HepG2 (cell line): Measurements from ENCODE around the gene SLBP. TPM values are rescaled to one million over a fixed set of nuclear protein-coding genes. Genes with fewer than 3 reads are reported as not detected.
A peak's percentile ranks its signal among the peaks of the same experiment; 100 is the strongest.

ENCODE experiments used
- AHR ChIP-seq: IDR thresholded peaks from 2 replicates; pipeline ENCODE4 v1.6.1; 2018; ENCODE audit warnings: missing genetic modification reagents, missing compliant biosample characterization
- FOXA1 ChIP-seq, 2 experiments: fragments of 450-650 bp in 1 of 2; sonication (generic) in 1 of 2; formaldehyde crosslinking in 1 of 2; IDR thresholded peaks; 2 replicates each; pipeline versions ENCODE4 v1.4.0 to v1.6.1; 2016 to 2020; ENCODE audit warnings: missing genetic modification reagents in 1 of 2
- FOXO1 ChIP-seq: sonication (generic); formaldehyde crosslinking; IDR thresholded peaks from 2 replicates; pipeline ENCODE4 v1.4.0; 2020; ENCODE audit warnings: missing genetic modification reagents
- GATAD2A ChIP-seq: IDR thresholded peaks from 2 replicates; pipeline ENCODE4 v1.6.1; 2016
- MAZ ChIP-seq, 2 experiments: sonication (generic) in 1 of 2; formaldehyde crosslinking in 1 of 2; IDR thresholded peaks; 2 replicates each; pipeline versions ENCODE4 v1.5.0 to v1.6.1; 2012 to 2020; ENCODE audit warnings: low read depth in 2 of 2, mild to moderate bottlenecking in 2 of 2, borderline replicate concordance in 1 of 2, improper control_type of control experiment in 1 of 2, low read length in 1 of 2, missing genetic modification reagents in 1 of 2, moderate library complexity in 1 of 2
- NR2F6 ChIP-seq, 2 experiments: IDR thresholded peaks; 2 replicates each; pipeline ENCODE4 v1.6.1; 2016; ENCODE audit warnings: antibody characterized with exemption in 1 of 2, mild to moderate bottlenecking in 1 of 2
- POGZ ChIP-seq: sonication (generic); formaldehyde crosslinking; IDR thresholded peaks from 2 replicates; pipeline ENCODE4 v1.4.0; 2020; ENCODE audit warnings: mild to moderate bottlenecking, missing genetic modification reagents
- RXRA ChIP-seq: sonication (generic); formaldehyde crosslinking; IDR thresholded peaks from 2 replicates; pipeline ENCODE4 v1.5.1; 2020; ENCODE audit warnings: missing genetic modification reagents
- TBX2 ChIP-seq: sonication (generic); formaldehyde crosslinking; IDR thresholded peaks from 2 replicates; pipeline ENCODE4 v1.5.0; 2020; ENCODE audit warnings: missing genetic modification reagents, mild to moderate bottlenecking, borderline replicate concordance
- ZNF263 ChIP-seq: sonication (generic); formaldehyde crosslinking; IDR thresholded peaks from 2 replicates; pipeline ENCODE4 v1.4.0; 2020; ENCODE audit warnings: missing genetic modification reagents
- ZNF414 ChIP-seq: sonication (generic); formaldehyde crosslinking; IDR thresholded peaks from 2 replicates; pipeline ENCODE4 v1.5.0; 2020; ENCODE audit warnings: missing genetic modification reagents
- ZNF543 ChIP-seq: sonication (generic); formaldehyde crosslinking; IDR thresholded peaks from 2 replicates; pipeline ENCODE4 v1.4.0; 2020; ENCODE audit warnings: mild to moderate bottlenecking, missing genetic modification reagents
- ZSCAN22 ChIP-seq: sonication (generic); formaldehyde crosslinking; IDR thresholded peaks from 2 replicates; pipeline ENCODE4 v1.4.0; 2020; ENCODE audit warnings: mild to moderate bottlenecking, missing genetic modification reagents
- polyA plus RNA-seq, 8 experiments: library from polyadenylated mRNA; depleted of rRNA in 3 of 8; stranded (reverse) in 7 of 8; unstranded in 1 of 8; fragments of >200 nt; fragmentation: Illumina TruSeq in 4 of 8; extraction: Trizol in 4 of 8; gene quantifications; 2 replicates each; pipeline versions ENCODE4 v1.2.1 to v1.2.3, GENCODE V29; 2011 to 2016; ENCODE audit warnings: low read depth in 4 of 8, missing spikeins in 1 of 8, mixed read lengths in 1 of 8; ENCODE audit not compliant: insufficient read depth in 1 of 8
- total RNA-seq, 5 experiments: library from RNA; depleted of rRNA; stranded (reverse); fragments of >200 nt; fragmentation: Illumina TruSeq; extraction: Trizol; gene quantifications; 2 replicates each; pipeline ENCODE4 v1.2.3, GENCODE V29; 2016; ENCODE audit warnings: low read depth in 1 of 5
- TF ChIP-seq, protein P1 (sequence below): sonication (generic); formaldehyde crosslinking; IDR thresholded peaks from 2 replicates; pipeline ENCODE4 v1.9.0; 2022; ENCODE audit warnings: missing genetic modification reagents, mild to moderate bottlenecking, borderline replicate concordance
- TF ChIP-seq, protein P2 (sequence below): sonication (generic); formaldehyde crosslinking; IDR thresholded peaks from 2 replicates; pipeline ENCODE4 v1.4.0; 2020; ENCODE audit warnings: mild to moderate bottlenecking, missing genetic modification reagents
- TF ChIP-seq, protein P3 (sequence below): sonication (generic); formaldehyde crosslinking; IDR thresholded peaks from 2 replicates; pipeline ENCODE4 v1.5.1; 2020; ENCODE audit warnings: mild to moderate bottlenecking, missing genetic modification reagents, moderate library complexity

The SLBP gene
- total and polyA plus RNA-seq, 2 of the 13 experiments (the other 11 are each of a cell fraction or from before 2014, with no cell fraction given) = 43.9 to 104 TPM

GRCh38 chr4:1752284-1753041, 40.3 kb upstream of the SLBP start (continued):
- TF ChIP-seq MAZ (IDR thresholded peaks at IDR 0.05; ENCODE audit: borderline replicate concordance, low read depth, low read length) (peak; percentile 26; the same call in 1 of the 2 replicates), MAZ (CRISPR knock-in tag; IDR thresholded peaks at IDR 0.05; ENCODE audit: low read depth) (no peak; the same call in none of the 2 replicates), ZSCAN22 (CRISPR knock-in tag) (no peak), NR2F6 (IDR thresholded peaks at IDR 0.05) (peak; percentile 58), NR2F6 (CRISPR knock-in tag; IDR thresholded peaks at IDR 0.05) (peak; percentile 85), FOXO1 (CRISPR knock-in tag) (0 out of 2 replicates have a peak, but pooled peaks have one; percentile 39), AHR (CRISPR knock-in tag) (peak; percentile 48; the same call in 1 of the 2 replicates), ZNF263 (CRISPR knock-in tag) (peak; percentile 83), ZNF543 (no peak), TBX2 (CRISPR knock-in tag) (peak; percentile 10; the same call in 1 of the 2 replicates), FOXA1 (IDR thresholded peaks at IDR 0.05) (no peak), FOXA1 (CRISPR knock-in tag; IDR thresholded peaks at IDR 0.05) (peak; percentile 34; the same call in 1 of the 2 replicates), POGZ (no peak), RXRA (CRISPR knock-in tag) (peak; percentile 65), GATAD2A (CRISPR knock-in tag) (peak; percentile 49; the same call in 1 of the 2 replicates), ZNF414 (CRISPR knock-in tag) (no peak)
- TF ChIP-seq, protein P1, sequence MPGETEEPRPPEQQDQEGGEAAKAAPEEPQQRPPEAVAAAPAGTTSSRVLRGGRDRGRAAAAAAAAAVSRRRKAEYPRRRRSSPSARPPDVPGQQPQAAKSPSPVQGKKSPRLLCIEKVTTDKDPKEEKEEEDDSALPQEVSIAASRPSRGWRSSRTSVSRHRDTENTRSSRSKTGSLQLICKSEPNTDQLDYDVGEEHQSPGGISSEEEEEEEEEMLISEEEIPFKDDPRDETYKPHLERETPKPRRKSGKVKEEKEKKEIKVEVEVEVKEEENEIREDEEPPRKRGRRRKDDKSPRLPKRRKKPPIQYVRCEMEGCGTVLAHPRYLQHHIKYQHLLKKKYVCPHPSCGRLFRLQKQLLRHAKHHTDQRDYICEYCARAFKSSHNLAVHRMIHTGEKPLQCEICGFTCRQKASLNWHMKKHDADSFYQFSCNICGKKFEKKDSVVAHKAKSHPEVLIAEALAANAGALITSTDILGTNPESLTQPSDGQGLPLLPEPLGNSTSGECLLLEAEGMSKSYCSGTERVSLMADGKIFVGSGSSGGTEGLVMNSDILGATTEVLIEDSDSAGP = peak; percentile 41
- TF ChIP-seq, protein P2, sequence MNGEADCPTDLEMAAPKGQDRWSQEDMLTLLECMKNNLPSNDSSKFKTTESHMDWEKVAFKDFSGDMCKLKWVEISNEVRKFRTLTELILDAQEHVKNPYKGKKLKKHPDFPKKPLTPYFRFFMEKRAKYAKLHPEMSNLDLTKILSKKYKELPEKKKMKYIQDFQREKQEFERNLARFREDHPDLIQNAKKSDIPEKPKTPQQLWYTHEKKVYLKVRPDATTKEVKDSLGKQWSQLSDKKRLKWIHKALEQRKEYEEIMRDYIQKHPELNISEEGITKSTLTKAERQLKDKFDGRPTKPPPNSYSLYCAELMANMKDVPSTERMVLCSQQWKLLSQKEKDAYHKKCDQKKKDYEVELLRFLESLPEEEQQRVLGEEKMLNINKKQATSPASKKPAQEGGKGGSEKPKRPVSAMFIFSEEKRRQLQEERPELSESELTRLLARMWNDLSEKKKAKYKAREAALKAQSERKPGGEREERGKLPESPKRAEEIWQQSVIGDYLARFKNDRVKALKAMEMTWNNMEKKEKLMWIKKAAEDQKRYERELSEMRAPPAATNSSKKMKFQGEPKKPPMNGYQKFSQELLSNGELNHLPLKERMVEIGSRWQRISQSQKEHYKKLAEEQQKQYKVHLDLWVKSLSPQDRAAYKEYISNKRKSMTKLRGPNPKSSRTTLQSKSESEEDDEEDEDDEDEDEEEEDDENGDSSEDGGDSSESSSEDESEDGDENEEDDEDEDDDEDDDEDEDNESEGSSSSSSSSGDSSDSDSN (CRISPR knock-in tag) = peak; percentile 46; the same call in 1 of the 2 replicates
- TF ChIP-seq, protein P3, sequence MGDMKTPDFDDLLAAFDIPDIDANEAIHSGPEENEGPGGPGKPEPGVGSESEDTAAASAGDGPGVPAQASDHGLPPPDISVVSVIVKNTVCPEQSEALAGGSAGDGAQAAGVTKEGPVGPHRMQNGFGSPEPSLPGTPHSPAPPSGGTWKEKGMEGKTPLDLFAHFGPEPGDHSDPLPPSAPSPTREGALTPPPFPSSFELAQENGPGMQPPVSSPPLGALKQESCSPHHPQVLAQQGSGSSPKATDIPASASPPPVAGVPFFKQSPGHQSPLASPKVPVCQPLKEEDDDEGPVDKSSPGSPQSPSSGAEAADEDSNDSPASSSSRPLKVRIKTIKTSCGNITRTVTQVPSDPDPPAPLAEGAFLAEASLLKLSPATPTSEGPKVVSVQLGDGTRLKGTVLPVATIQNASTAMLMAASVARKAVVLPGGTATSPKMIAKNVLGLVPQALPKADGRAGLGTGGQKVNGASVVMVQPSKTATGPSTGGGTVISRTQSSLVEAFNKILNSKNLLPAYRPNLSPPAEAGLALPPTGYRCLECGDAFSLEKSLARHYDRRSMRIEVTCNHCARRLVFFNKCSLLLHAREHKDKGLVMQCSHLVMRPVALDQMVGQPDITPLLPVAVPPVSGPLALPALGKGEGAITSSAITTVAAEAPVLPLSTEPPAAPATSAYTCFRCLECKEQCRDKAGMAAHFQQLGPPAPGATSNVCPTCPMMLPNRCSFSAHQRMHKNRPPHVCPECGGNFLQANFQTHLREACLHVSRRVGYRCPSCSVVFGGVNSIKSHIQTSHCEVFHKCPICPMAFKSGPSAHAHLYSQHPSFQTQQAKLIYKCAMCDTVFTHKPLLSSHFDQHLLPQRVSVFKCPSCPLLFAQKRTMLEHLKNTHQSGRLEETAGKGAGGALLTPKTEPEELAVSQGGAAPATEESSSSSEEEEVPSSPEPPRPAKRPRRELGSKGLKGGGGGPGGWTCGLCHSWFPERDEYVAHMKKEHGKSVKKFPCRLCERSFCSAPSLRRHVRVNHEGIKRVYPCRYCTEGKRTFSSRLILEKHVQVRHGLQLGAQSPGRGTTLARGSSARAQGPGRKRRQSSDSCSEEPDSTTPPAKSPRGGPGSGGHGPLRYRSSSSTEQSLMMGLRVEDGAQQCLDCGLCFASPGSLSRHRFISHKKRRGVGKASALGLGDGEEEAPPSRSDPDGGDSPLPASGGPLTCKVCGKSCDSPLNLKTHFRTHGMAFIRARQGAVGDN (CRISPR knock-in tag) = peak; percentile 77
